ENCODE measurements around the gene DES.

DNA sequence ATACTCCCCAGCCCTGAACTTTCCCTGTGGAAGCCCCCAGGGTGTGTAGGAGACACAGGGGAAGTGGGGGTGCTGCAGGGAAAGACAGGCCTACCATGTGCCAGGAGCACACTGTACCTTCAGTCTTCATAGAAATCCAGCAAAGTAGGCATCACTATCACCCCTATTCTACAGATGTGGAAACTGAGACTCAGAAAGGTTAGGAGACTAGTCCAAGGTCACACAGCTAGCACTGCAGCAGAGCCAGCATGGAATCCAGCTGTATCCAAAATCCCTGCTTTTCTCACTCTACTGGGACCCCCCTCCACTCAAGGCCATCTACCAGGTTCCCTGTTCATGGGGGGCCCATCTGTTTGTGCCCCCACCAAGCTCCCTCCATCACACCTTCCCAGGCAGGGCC lies 37.3 kb upstream of the DES start:
- TF ChIP-seq RAD21 (IDR thresholded peaks at IDR 0.05; ENCODE audit: low read depth) = no peak
- TF ChIP-seq, protein P1, sequence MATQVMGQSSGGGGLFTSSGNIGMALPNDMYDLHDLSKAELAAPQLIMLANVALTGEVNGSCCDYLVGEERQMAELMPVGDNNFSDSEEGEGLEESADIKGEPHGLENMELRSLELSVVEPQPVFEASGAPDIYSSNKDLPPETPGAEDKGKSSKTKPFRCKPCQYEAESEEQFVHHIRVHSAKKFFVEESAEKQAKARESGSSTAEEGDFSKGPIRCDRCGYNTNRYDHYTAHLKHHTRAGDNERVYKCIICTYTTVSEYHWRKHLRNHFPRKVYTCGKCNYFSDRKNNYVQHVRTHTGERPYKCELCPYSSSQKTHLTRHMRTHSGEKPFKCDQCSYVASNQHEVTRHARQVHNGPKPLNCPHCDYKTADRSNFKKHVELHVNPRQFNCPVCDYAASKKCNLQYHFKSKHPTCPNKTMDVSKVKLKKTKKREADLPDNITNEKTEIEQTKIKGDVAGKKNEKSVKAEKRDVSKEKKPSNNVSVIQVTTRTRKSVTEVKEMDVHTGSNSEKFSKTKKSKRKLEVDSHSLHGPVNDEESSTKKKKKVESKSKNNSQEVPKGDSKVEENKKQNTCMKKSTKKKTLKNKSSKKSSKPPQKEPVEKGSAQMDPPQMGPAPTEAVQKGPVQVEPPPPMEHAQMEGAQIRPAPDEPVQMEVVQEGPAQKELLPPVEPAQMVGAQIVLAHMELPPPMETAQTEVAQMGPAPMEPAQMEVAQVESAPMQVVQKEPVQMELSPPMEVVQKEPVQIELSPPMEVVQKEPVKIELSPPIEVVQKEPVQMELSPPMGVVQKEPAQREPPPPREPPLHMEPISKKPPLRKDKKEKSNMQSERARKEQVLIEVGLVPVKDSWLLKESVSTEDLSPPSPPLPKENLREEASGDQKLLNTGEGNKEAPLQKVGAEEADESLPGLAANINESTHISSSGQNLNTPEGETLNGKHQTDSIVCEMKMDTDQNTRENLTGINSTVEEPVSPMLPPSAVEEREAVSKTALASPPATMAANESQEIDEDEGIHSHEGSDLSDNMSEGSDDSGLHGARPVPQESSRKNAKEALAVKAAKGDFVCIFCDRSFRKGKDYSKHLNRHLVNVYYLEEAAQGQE (IDR thresholded peaks at IDR 0.05; ENCODE audit: low read depth) = no peak
- TF ChIP-seq CREB1 (IDR thresholded peaks at IDR 0.05; ENCODE audit: low read depth) = no peak
- no peak for TF ChIP-seq TCF12 (IDR thresholded peaks at IDR 0.05; ENCODE audit: low read depth)
- TF ChIP-seq TAF1 (IDR thresholded peaks at IDR 0.05; ENCODE audit: low read depth) = no peak
- TF ChIP-seq CEBPB (IDR thresholded peaks at IDR 0.05) = no peak
- TF ChIP-seq YY1 (IDR thresholded peaks at IDR 0.05; ENCODE audit: low read depth) = no peak
- TF ChIP-seq, protein P2, sequence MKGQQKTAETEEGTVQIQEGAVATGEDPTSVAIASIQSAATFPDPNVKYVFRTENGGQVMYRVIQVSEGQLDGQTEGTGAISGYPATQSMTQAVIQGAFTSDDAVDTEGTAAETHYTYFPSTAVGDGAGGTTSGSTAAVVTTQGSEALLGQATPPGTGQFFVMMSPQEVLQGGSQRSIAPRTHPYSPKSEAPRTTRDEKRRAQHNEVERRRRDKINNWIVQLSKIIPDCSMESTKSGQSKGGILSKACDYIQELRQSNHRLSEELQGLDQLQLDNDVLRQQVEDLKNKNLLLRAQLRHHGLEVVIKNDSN (IDR thresholded peaks at IDR 0.05) = no peak
- TF ChIP-seq EP300 (IDR thresholded peaks at IDR 0.05; ENCODE audit: borderline replicate concordance) = no peak
- TF ChIP-seq TEAD4 (IDR thresholded peaks at IDR 0.05) = no peak
- TF ChIP-seq, protein P3, sequence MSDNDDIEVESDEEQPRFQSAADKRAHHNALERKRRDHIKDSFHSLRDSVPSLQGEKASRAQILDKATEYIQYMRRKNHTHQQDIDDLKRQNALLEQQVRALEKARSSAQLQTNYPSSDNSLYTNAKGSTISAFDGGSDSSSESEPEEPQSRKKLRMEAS (IDR thresholded peaks at IDR 0.05) = no peak
- no peak for TF ChIP-seq FOXM1 (IDR thresholded peaks at IDR 0.05; ENCODE audit: borderline replicate concordance, low read depth)
